Erythroblast (primary cell): Measurements from ENCODE around the gene UPP1.

Experiments used
- GATA1 ChIP-seq: IDR thresholded peaks from 2 replicates; pipeline ENCODE4 v1.6.1; 2011; ENCODE audit warnings: low read depth, mild to moderate bottlenecking, control low read depth, low read length, moderate library complexity
- POLR2A ChIP-seq: IDR thresholded peaks from 2 replicates; pipeline ENCODE4 v1.6.1; 2011; ENCODE audit warnings: mild to moderate bottlenecking, low read length

DNA sequence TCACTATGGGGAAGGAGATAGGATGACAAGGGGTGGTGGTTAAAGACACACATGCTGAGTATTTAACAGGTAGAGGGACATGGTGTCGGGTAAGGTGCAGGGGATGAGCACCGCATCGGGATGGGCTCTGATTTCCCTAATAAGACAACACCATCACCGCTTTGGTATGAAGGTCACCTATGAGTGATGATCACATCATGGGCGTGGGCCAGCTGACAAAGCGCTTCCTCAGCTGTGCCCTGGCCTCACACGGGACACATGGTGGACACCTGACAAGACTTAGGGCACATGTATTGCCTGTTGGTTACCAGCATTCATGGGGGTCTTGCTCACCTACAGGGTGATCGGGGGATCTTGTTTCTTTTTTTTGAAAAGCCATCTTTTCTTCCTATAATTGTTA is 41.0 kb upstream of the UPP1 start:
- no peak for TF ChIP-seq POLR2A
- no peak for TF ChIP-seq GATA1
